Measurements from ENCODE around the gene PSME1.

DNA sequence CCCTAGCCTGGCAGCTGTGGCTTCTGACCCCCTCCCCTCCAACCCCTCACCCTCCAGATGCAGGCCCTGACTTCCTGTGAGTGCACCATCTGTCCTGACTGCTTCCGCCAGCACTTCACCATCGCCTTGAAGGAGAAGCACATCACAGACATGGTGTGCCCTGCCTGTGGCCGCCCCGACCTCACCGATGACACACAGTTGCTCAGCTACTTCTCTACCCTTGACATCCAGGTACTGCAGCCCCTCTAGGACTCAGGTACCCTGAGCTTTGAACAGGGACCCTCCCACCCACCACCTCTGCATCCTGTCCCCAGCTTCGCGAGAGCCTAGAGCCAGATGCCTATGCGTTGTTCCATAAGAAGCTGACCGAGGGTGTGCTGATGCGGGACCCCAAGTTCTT is 19.1 kb downstream of the PSME1 start:
- TF ChIP-seq POLR2AphosphoS5 (IDR thresholded peaks at IDR 0.05; ENCODE audit: low read depth, low read length) (no peak), POLR2A (IDR thresholded peaks at IDR 0.05; ENCODE audit: low read depth, low read length) (no peak)
